Motor neuron (in vitro differentiated cells): ENCODE measurements around the gene CAMKMT. TPM values are rescaled to one million over a fixed set of nuclear protein-coding genes. Genes with fewer than 3 reads are reported as not detected.

Source experiments
- ATAC-seq, 8 experiments: fragments of 200-7000 bp; cut with Tn5 transposase; replicated peaks in 6 of 8; 2 replicates each; pipeline ENCODE4 v1.8.0; 2021; ENCODE audit warnings: mild to moderate bottlenecking in 8 of 8, moderate library complexity in 8 of 8
- H3K27ac ChIP-seq, 2 donors: fragments of 250-450 bp; sonication (Bioruptor Pico); 2 replicates each; pipeline ENCODE4 v1.9.0; 2021; ENCODE audit warnings: antibody characterized with exemption in 2 of 2, mild to moderate bottlenecking in 2 of 2, moderate library complexity in 1 of 2
- H3K4me1 ChIP-seq, 2 donors: fragments of 250-450 bp; sonication (Bioruptor Pico); replicated peaks in 1 of 2; 2 replicates each; pipeline ENCODE4 v1.6.1; 2021; ENCODE audit warnings: antibody characterized with exemption in 2 of 2, mild to moderate bottlenecking in 2 of 2, moderate library complexity in 1 of 2
- H3K4me3 ChIP-seq, 5 donors: fragments of 250-450 bp; sonication (Bioruptor Pico); 2 replicates each; pipeline ENCODE4 v1.9.0; 2021; ENCODE audit warnings: antibody characterized with exemption in 5 of 5, mild to moderate bottlenecking in 5 of 5, moderate library complexity in 4 of 5
- WGBS, 10 experiments: fragments of 450-650 bp; shearing (Covaris generic); methylation state at CpG; one replicate each; pipeline ENCODE4 v1.0.0; 2022; 5-methylcytosine and 5-hydroxymethylcytosine counted together
- in situ Hi-C, 9 experiments: fragments of 400-800 bp; cut with MboI; loops; one replicate each; pipeline ENCODE4 v1.15.0; 2021; ENCODE audit warnings: low sequenced_read_pairs in 9 of 9, low pct_unique_long_range_greater_than_20kb in 2 of 9; ENCODE audit not compliant: unreplicated experiment in 9 of 9
- total RNA-seq, 8 experiments: library from RNA; unstranded; fragments of 300-600 nt; gene quantifications; 2 replicates each; pipeline versions ENCODE4 v1.2.3 to v1.2.4, GENCODE V29; 2022

The CAMKMT gene
- total RNA-seq, 8 experiments from 2014 or later = 3.6 to 15.7 (median 6.1) TPM

- no peak overlapping the region for H3K27ac ChIP-seq
- H3K4me3 ChIP-seq = no peak overlapping the region
- in situ Hi-C loops = no loop called here
- 57 to 93% (median 88%) methylated on average over 3 to 5 of the region's 5 CpGs; no CpG with 5 or more reads in 1 of the 10 experiments for WGBS, 10 experiments
- ATAC-seq = no peak
- H3K4me1 ChIP-seq = peaks cover 0 to under 1% of the 10 kb centered on the region in 2 donors
These were observed 339.1 kb downstream of the CAMKMT start for GRCh38 chr2:44700824-44701223.

- in situ Hi-C loops = no loop called here
- ATAC-seq = no peak
- no peak overlapping the region for H3K4me3 ChIP-seq
- 50 to 86% (median 80%) methylated on average over 1 to 5 of the region's 5 CpGs; no CpG with 5 or more reads in 3 of the 10 experiments for WGBS, 10 experiments
- H3K27ac ChIP-seq = no peak overlapping the region
- H3K4me1 ChIP-seq = peaks cover 19 to 26% of the 10 kb centered on the region in 2 donors
These were observed 343.6 kb downstream of the CAMKMT start for GRCh38 chr2:44705356-44705755.

GRCh38 chr2:44705876-44706480 is 344.2 kb downstream of the CAMKMT start:
- H3K27ac ChIP-seq = no peak overlapping the region
- in situ Hi-C loops = no loop called here
- peak in 5 of 8 experiments; percentile 29 to 44 (median 33) for ATAC-seq
- H3K4me1 ChIP-seq = peaks cover 19 to 26% of the 10 kb centered on the region in 2 donors
- 49 to 98% (median 76%) methylated on average over 1 to 10 of the region's 10 CpGs for WGBS, 10 experiments
- no peak overlapping the region for H3K4me3 ChIP-seq

GRCh38 chr2:44706681-44707553 is 345.2 kb downstream of the CAMKMT start:
- in situ Hi-C loops = no loop called here
- peak in 5 of 8 experiments; percentile 72 to 92 (median 78) for ATAC-seq
- Histone ChIP-seq H3K27ac (no peak overlapping the region), H3K4me3 (no peak overlapping the region), H3K4me1 (peaks cover 19 to 26% of the 10 kb centered on the region in 2 donors)
- 43 to 100% (median 62%) methylated on average over 1 to 10 of the region's 10 CpGs for WGBS, 10 experiments

- H3K27ac ChIP-seq = no peak overlapping the region
- peaks cover 19 to 26% of the 10 kb centered on the region in 2 donors for H3K4me1 ChIP-seq
- peak in 3 of 8 experiments; percentile 42 to 46 (median 42) for ATAC-seq
- in situ Hi-C loops = no loop called here
- 18 to 64% (median 52%) methylated on average over 1 to 4 of the region's 4 CpGs; no CpG with 5 or more reads in 1 of the 10 experiments for WGBS, 10 experiments
- no peak overlapping the region for H3K4me3 ChIP-seq
These were observed 346.4 kb downstream of the CAMKMT start for GRCh38 chr2:44707945-44708660.

- 20 to 100% (median 62%) methylated on average over 1 to 3 of the region's 3 CpGs; no CpG with 5 or more reads in 1 of the 10 experiments for WGBS, 10 experiments
- no peak overlapping the region for H3K27ac ChIP-seq
- in situ Hi-C loops = no loop called here
- peaks cover 19 to 26% of the 10 kb centered on the region in 2 donors for H3K4me1 ChIP-seq
- no peak for ATAC-seq
- H3K4me3 ChIP-seq = no peak overlapping the region
These were observed 346.9 kb downstream of the CAMKMT start for GRCh38 chr2:44708661-44709000.

GRCh38 chr2:44713170-44713569 is 351.4 kb downstream of the CAMKMT start:
- in situ Hi-C loops = loop anchor here in 1 of 9 experiments (5.0 kb wide), 1 partner anchor 236 kb away; no protein-coding TSS in a partner anchor
- WGBS, 10 experiments = 13 to 100% (median 80%) methylated on average over 1 to 3 of the region's 3 CpGs; no CpG with 5 or more reads in 1 of the 10 experiments
- ATAC-seq = no peak
- no peak overlapping the region for H3K4me3 ChIP-seq
- no peak overlapping the region for H3K27ac ChIP-seq
- peaks cover 6 to 7% of the 10 kb centered on the region in 2 donors for H3K4me1 ChIP-seq

- Histone ChIP-seq H3K4me3 (no peak overlapping the region), H3K27ac (no peak overlapping the region), H3K4me1 (no peaks in the 10 kb centered on the region)
- in situ Hi-C loops = no loop called here
- ATAC-seq = peak in 4 of 8 experiments; percentile 79 to 96 (median 91)
- WGBS, 10 experiments = 0 to 100% (median 57%) methylated on average over 1 to 3 of the region's 3 CpGs
These were observed 353.9 kb downstream of the CAMKMT start for GRCh38 chr2:44715671-44716081.

GRCh38 chr2:44716131-44716530 is 354.4 kb downstream of the CAMKMT start:
- ATAC-seq = no peak
- no peak overlapping the region for H3K27ac ChIP-seq
- H3K4me3 ChIP-seq = no peak overlapping the region
- H3K4me1 ChIP-seq = no peaks in the 10 kb centered on the region
- WGBS, 10 experiments = 10 to 100% (median 85%) methylated on average over 2 to 3 of the region's 3 CpGs; no CpG with 5 or more reads in 3 of the 10 experiments
- in situ Hi-C loops = no loop called here

- in situ Hi-C loops = no loop called here
- no peak for ATAC-seq
- Histone ChIP-seq H3K4me1 (no peaks in the 10 kb centered on the region), H3K27ac (no peak overlapping the region), H3K4me3 (no peak overlapping the region)
- WGBS, 10 experiments = 86 to 100% (median 98%) methylated on average over 1 to 3 of the region's 3 CpGs; no CpG with 5 or more reads in 2 of the 10 experiments
These were observed 356.7 kb downstream of the CAMKMT start for GRCh38 chr2:44718431-44718830.

GRCh38 chr2:44719562-44719961 is 357.8 kb downstream of the CAMKMT start:
- no peak overlapping the region for H3K4me3 ChIP-seq
- no peaks in the 10 kb centered on the region for H3K4me1 ChIP-seq
- no peak overlapping the region for H3K27ac ChIP-seq
- ATAC-seq = peak in 2 of 8 experiments; percentile 21 to 54
- WGBS, 10 experiments = 90 to 100% (median 100%) methylated on average over 1 to 2 of the region's 2 CpGs; no CpG with 5 or more reads in 2 of the 10 experiments
- in situ Hi-C loops = no loop called here

GRCh38 chr2:44722026-44722625 is 360.4 kb downstream of the CAMKMT start:
- in situ Hi-C loops = no loop called here
- no peak overlapping the region for H3K27ac ChIP-seq
- H3K4me1 ChIP-seq = no peaks in the 10 kb centered on the region
- H3K4me3 ChIP-seq = no peak overlapping the region
- ATAC-seq = no peak
- WGBS, 10 experiments = 31 to 100% (median 85%) methylated on average over 1 of the region's 1 CpG
